ENCODE results near the gene SF3B2. TPM values are rescaled to one million over a fixed set of nuclear protein-coding genes. Genes with fewer than 3 reads are reported as not detected.
A peak's percentile ranks its signal among the peaks of the same experiment; 100 is the strongest.

The SF3B2 gene
- total and polyA plus RNA-seq, 9 of the 15 experiments (the other 6 are each of a cell fraction or from before 2014, with no cell fraction given): 58.3 to 248 (median 157) TPM

- TF ChIP-seq ZNF77 (CRISPR knock-in tag; IDR thresholded peaks at IDR 0.05): 0 out of 2 replicates have a peak, but pooled peaks have one; percentile 61
- no peak for TF ChIP-seq PHTF2 (CRISPR knock-in tag; IDR thresholded peaks at IDR 0.05)
- TF ChIP-seq XRCC5 (IDR thresholded peaks at IDR 0.05; ENCODE audit: low read depth, low read length): no peak
- no peak for TF ChIP-seq KLF1 (tag; IDR thresholded peaks at IDR 0.05)
- peak; percentile 75 for TF ChIP-seq ELF1 (tag; IDR thresholded peaks at IDR 0.05)
- TF ChIP-seq ZBTB7A (IDR thresholded peaks at IDR 0.05; ENCODE audit: borderline replicate concordance, control insufficient read depth, low read depth, low read length): peak; percentile 13; the same call in 1 of the 2 replicates
- TF ChIP-seq KDM5B (IDR thresholded peaks at IDR 0.05; ENCODE audit: insufficient replicate concordance, low read depth, low read length): peak; percentile 33
- no peak for TF ChIP-seq ZFPM2 (CRISPR knock-in tag; IDR thresholded peaks at IDR 0.05)
- no peak for TF ChIP-seq PATZ1 (CRISPR knock-in tag; IDR thresholded peaks at IDR 0.05; ENCODE audit: borderline replicate concordance)
- TF ChIP-seq CAMTA2 (CRISPR knock-in tag; conservative IDR thresholded peaks at IDR 0.05): no peak
- no peak for TF ChIP-seq NFYB (IDR thresholded peaks at IDR 0.05; ENCODE audit: extremely low read depth, insufficient read length)
- TF ChIP-seq KAT7 (CRISPR knock-in tag; IDR thresholded peaks at IDR 0.05; ENCODE audit: borderline replicate concordance): no peak
- TF ChIP-seq SETDB1 (IDR thresholded peaks at IDR 0.05; ENCODE audit: low read length): no peak
- TF ChIP-seq ARNT (IDR thresholded peaks at IDR 0.05): no peak
- TF ChIP-seq ARID3A (IDR thresholded peaks at IDR 0.05; ENCODE audit: borderline replicate concordance, low read depth, low read length): no peak
- TF ChIP-seq ATF3 (IDR thresholded peaks at IDR 0.05): no peak
- TF ChIP-seq ATF3 (CRISPR knock-in tag; conservative IDR thresholded peaks at IDR 0.05): no peak
- TF ChIP-seq SREBF2 (CRISPR knock-in tag; IDR thresholded peaks at IDR 0.05): no peak
- no peak for TF ChIP-seq HMG20A (CRISPR knock-in tag; conservative IDR thresholded peaks at IDR 0.05)
- TF ChIP-seq U2AF2 (optimal IDR thresholded peaks at IDR 0.05; ENCODE audit: low read depth, low read length): no peak
- peak in 1 of 2 experiments; percentile 10; a peak in 1 of 4 replicates for TF ChIP-seq NONO (IDR thresholded peaks at IDR 0.05; ENCODE audit: low read depth in 2 of 2, low read length in 1 of 2)
- no peak for TF ChIP-seq ZNF232 (CRISPR knock-in tag; IDR thresholded peaks at IDR 0.05)
- TF ChIP-seq HNRNPK (IDR thresholded peaks at IDR 0.05; ENCODE audit: low read depth, low read length, poor library complexity, severe bottlenecking): no peak
- TF ChIP-seq MAZ (CRISPR knock-in tag; conservative IDR thresholded peaks at IDR 0.05 in 1 of 2, IDR thresholded peaks at IDR 0.05 in 1 of 2): peak; percentile 52 to 68; a peak in 3 of 4 replicates
Observed at GRCh38 chr11:66069715-66070603, 17.8 kb downstream of the SF3B2 start, which contains the start of gene PACS1 (continued).

Measured in K562 (cell line).